Measurements from ENCODE around the gene MGLL.

The MGLL gene

GRCh38 chr3:127660621-127661251 is 161.6 kb downstream of the MGLL start:
- Histone ChIP-seq H3K4me2 (ENCODE audit: low read length) (no peak overlapping the region), H3K36me3 (ENCODE audit: insufficient read depth, low read length) (peaks cover 22% of the 10 kb centered on the region), H3K4me3 (ENCODE audit: low read depth, low read length, poor library complexity, severe bottlenecking) (no peak overlapping the region), H3K9me2 (ENCODE audit: low read depth, low read length) (no peaks in the 10 kb centered on the region), H3K9ac (ENCODE audit: low read length) (no peak overlapping the region), H3K79me2 (ENCODE audit: insufficient read depth, low read length) (no peaks in the 10 kb centered on the region), H3K27me3 (ENCODE audit: insufficient read depth, low read length) (no peaks in the 10 kb centered on the region), H3F3A (ENCODE audit: insufficient read depth, low read length) (no peaks in the 10 kb centered on the region), H3K4me1 (ENCODE audit: insufficient read depth, low read length, severe bottlenecking) (no peaks in the 10 kb centered on the region), H3K9me3 (ENCODE audit: low read length) (no peaks in the 10 kb centered on the region), H4K20me1 (ENCODE audit: insufficient read depth, low read length) (no peaks in the 10 kb centered on the region), H3K27ac (ENCODE audit: low read depth, low read length, poor library complexity, severe bottlenecking) (no peak overlapping the region), H2AFZ (ENCODE audit: low read length) (no peak overlapping the region)
- TF ChIP-seq, protein P1, sequence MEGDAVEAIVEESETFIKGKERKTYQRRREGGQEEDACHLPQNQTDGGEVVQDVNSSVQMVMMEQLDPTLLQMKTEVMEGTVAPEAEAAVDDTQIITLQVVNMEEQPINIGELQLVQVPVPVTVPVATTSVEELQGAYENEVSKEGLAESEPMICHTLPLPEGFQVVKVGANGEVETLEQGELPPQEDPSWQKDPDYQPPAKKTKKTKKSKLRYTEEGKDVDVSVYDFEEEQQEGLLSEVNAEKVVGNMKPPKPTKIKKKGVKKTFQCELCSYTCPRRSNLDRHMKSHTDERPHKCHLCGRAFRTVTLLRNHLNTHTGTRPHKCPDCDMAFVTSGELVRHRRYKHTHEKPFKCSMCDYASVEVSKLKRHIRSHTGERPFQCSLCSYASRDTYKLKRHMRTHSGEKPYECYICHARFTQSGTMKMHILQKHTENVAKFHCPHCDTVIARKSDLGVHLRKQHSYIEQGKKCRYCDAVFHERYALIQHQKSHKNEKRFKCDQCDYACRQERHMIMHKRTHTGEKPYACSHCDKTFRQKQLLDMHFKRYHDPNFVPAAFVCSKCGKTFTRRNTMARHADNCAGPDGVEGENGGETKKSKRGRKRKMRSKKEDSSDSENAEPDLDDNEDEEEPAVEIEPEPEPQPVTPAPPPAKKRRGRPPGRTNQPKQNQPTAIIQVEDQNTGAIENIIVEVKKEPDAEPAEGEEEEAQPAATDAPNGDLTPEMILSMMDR (IDR thresholded peaks at IDR 0.05; ENCODE audit: low read length), result no peak
- no peak for TF ChIP-seq EZH2 (IDR thresholded peaks at IDR 0.05; ENCODE audit: borderline replicate concordance, low read length)

DNA sequence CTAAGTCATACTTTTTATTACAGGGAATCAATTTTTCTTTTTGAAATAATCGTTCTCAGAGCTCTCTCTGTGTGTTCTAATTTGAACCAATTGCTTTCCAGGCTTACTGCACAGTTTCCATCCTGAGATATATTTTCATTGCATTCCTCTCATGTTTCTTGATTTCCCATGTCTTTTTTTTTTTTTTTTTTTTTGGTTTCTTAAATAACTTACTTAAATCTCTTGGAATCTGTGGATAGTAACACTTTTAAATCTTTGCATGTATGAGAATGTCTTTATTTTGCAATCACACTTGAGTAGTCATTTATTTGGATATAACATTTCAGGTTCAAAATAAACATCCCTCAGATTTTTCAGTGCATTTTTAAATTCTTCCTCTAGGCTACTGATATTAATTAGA is 164.1 kb downstream of the MGLL start:
- H3K9me3 ChIP-seq (ENCODE audit: low read length), result no peaks in the 10 kb centered on the region
- no peak overlapping the region for H3K9ac ChIP-seq (ENCODE audit: low read length)
- no peak overlapping the region for H2AFZ ChIP-seq (ENCODE audit: low read length)
- H4K20me1 ChIP-seq (ENCODE audit: insufficient read depth, low read length), result no peaks in the 10 kb centered on the region
- no peak overlapping the region for H3K4me2 ChIP-seq (ENCODE audit: low read length)
- H3K27me3 ChIP-seq (ENCODE audit: insufficient read depth, low read length), result no peaks in the 10 kb centered on the region
- H3K4me3 ChIP-seq (ENCODE audit: low read depth, low read length, poor library complexity, severe bottlenecking), result no peak overlapping the region
- no peaks in the 10 kb centered on the region for H3K4me1 ChIP-seq (ENCODE audit: insufficient read depth, low read length, severe bottlenecking)
- H3F3A ChIP-seq (ENCODE audit: insufficient read depth, low read length), result no peaks in the 10 kb centered on the region
- H3K27ac ChIP-seq (ENCODE audit: low read depth, low read length, poor library complexity, severe bottlenecking), result no peak overlapping the region
- no peaks in the 10 kb centered on the region for H3K9me2 ChIP-seq (ENCODE audit: low read depth, low read length)
- TF ChIP-seq, protein P1 (IDR thresholded peaks at IDR 0.05; ENCODE audit: low read length), result no peak
- TF ChIP-seq EZH2 (IDR thresholded peaks at IDR 0.05; ENCODE audit: borderline replicate concordance, low read length), result no peak
- no peaks in the 10 kb centered on the region for H3K79me2 ChIP-seq (ENCODE audit: insufficient read depth, low read length)
- peaks cover 12% of the 10 kb centered on the region; the same call in 1 of the 2 replicates for H3K36me3 ChIP-seq (ENCODE audit: insufficient read depth, low read length)

DNA sequence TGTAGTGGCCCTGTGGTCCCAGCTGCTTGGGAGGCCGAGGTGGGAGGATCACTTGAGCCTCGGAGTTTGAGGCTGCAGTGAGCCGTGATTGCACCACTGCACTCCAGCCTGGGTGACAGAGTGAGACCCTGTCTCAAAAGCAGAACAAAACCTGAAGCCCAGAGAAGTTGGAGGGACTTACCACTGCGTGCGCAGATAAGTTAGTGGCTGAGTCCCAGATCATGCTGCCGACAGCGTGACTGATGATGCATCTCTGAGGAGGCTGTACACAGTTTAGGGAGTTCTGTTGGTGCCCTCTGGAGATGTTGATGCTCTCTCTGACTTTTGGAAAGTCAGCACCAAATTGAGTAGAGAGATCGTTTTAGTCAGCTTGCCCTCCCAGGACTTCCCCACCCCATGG is 165.4 kb downstream of the MGLL start:
- peaks cover 12% of the 10 kb centered on the region; the same call in 1 of the 2 replicates for H3K36me3 ChIP-seq (ENCODE audit: insufficient read depth, low read length)

More for the DNA sequence above, 165.4 kb downstream of the MGLL start:
- no peaks in the 10 kb centered on the region for H3K4me1 ChIP-seq (ENCODE audit: insufficient read depth, low read length, severe bottlenecking)
- no peaks in the 10 kb centered on the region for H3K27me3 ChIP-seq (ENCODE audit: insufficient read depth, low read length)
- no peak overlapping the region for H3K4me3 ChIP-seq (ENCODE audit: low read depth, low read length, poor library complexity, severe bottlenecking)
- H2AFZ ChIP-seq (ENCODE audit: low read length), result no peak overlapping the region
- no peak overlapping the region for H3K4me2 ChIP-seq (ENCODE audit: low read length)
- no peaks in the 10 kb centered on the region for H3K79me2 ChIP-seq (ENCODE audit: insufficient read depth, low read length)
- TF ChIP-seq, protein P1 (IDR thresholded peaks at IDR 0.05; ENCODE audit: low read length), result no peak
- no peak for TF ChIP-seq EZH2 (IDR thresholded peaks at IDR 0.05; ENCODE audit: borderline replicate concordance, low read length)
- no peaks in the 10 kb centered on the region for H3K9me2 ChIP-seq (ENCODE audit: low read depth, low read length)
- no peak overlapping the region for H3K27ac ChIP-seq (ENCODE audit: low read depth, low read length, poor library complexity, severe bottlenecking)
- no peaks in the 10 kb centered on the region for H3K9me3 ChIP-seq (ENCODE audit: low read length)
- no peak overlapping the region for H3K9ac ChIP-seq (ENCODE audit: low read length)
- no peaks in the 10 kb centered on the region for H3F3A ChIP-seq (ENCODE audit: insufficient read depth, low read length)
- no peaks in the 10 kb centered on the region for H4K20me1 ChIP-seq (ENCODE audit: insufficient read depth, low read length)

All from OCI-LY1 (cell line).